K562 (cell line): ENCODE measurements around the gene JADE3. TPM values are rescaled to one million over a fixed set of nuclear protein-coding genes. Genes with fewer than 3 reads are reported as not detected.

ENCODE experiments used
- CHD4 ChIP-seq: fragments of 200-600 bp; sonication (generic); IDR thresholded peaks from 3 replicates; pipeline ENCODE4 v1.6.1; 2012; ENCODE audit warnings: low read depth, mild to moderate bottlenecking, mixed read lengths, low read length, inconsistent platforms; ENCODE audit not compliant: insufficient read depth, insufficient replicate concordance, poor library complexity, severe bottlenecking
- CLOCK ChIP-seq: fragments of 250-450 bp; sonication (Bioruptor Pico); IDR thresholded peaks from 2 replicates; pipeline ENCODE4 v1.4.0; 2020; ENCODE audit warnings: mild to moderate bottlenecking, moderate library complexity, borderline replicate concordance
- GABPA ChIP-seq: fragments of 200-800 bp; sonication (Bioruptor generic); conservative IDR thresholded peaks from 2 replicates; pipeline ENCODE4 v1.6.1; 2016; ENCODE audit warnings: low read depth, missing genetic modification characterization, missing compliant biosample characterization
- HDAC2 ChIP-seq: fragments of 450-650 bp; IDR thresholded peaks from 2 replicates; pipeline ENCODE4 v1.6.1; 2016; ENCODE audit warnings: mild to moderate bottlenecking
- ID3 ChIP-seq, 2 experiments: fragments of 250-450 bp in 1 of 2; fragments of 450-650 bp in 1 of 2; sonication (Bioruptor Pico) in 1 of 2; IDR thresholded peaks; 2 replicates each; pipeline versions ENCODE4 v1.6.1 to v1.8.0; 2016 to 2021; ENCODE audit warnings: mild to moderate bottlenecking in 2 of 2, moderate library complexity in 2 of 2, missing compliant biosample characterization in 1 of 2, missing genetic modification characterization in 1 of 2
- ILF3 ChIP-seq: fragments of 450-650 bp; IDR thresholded peaks from 2 replicates; pipeline ENCODE4 v1.6.1; 2018; ENCODE audit warnings: antibody characterized with exemption, mild to moderate bottlenecking, moderate library complexity, borderline replicate concordance
- KDM2B ChIP-seq: fragments of 250-450 bp; sonication (Bioruptor Pico); IDR thresholded peaks from 2 replicates; pipeline ENCODE4 v1.8.0; 2021; ENCODE audit warnings: mild to moderate bottlenecking, moderate library complexity
- PRMT5 ChIP-seq: sonication (generic); formaldehyde crosslinking; IDR thresholded peaks from 2 replicates; pipeline ENCODE4 v1.5.0; 2020; ENCODE audit warnings: missing genetic modification reagents
- SRSF9 ChIP-seq: fragments of 200-400 bp; formaldehyde crosslinking; IDR thresholded peaks from 2 replicates; pipeline ENCODE4 v1.6.1; 2017; ENCODE audit warnings: low read depth, low read length, borderline replicate concordance
- UBTF ChIP-seq, 2 experiments: IDR thresholded peaks; 2 replicates each; pipeline ENCODE4 v1.6.1; 2012; ENCODE audit warnings: improper control_type of control experiment in 2 of 2, low read depth in 2 of 2, low read length in 2 of 2, borderline replicate concordance in 1 of 2
- ZEB2 ChIP-seq: fragments of 450-650 bp; IDR thresholded peaks from 2 replicates; pipeline ENCODE4 v1.6.1; 2016
- ZNF174 ChIP-seq: fragments of 250-450 bp; sonication (Bioruptor Pico); IDR thresholded peaks from 2 replicates; pipeline ENCODE4 v1.4.0; 2020; ENCODE audit warnings: mild to moderate bottlenecking
- ZNF407 ChIP-seq: fragments of 450-650 bp; IDR thresholded peaks from 2 replicates; pipeline ENCODE4 v1.6.1; 2016; ENCODE audit warnings: low read depth
- ZNF436 ChIP-seq: fragments of 250-450, 450-650 bp; sonication (Bioruptor Pico); formaldehyde crosslinking; IDR thresholded peaks from 2 replicates; pipeline ENCODE4 v1.7.0; 2020; ENCODE audit warnings: mild to moderate bottlenecking
- polyA plus RNA-seq, 8 experiments: library from polyadenylated mRNA; depleted of rRNA in 4 of 8; stranded (reverse) in 5 of 8; unstranded in 3 of 8; fragments of >200 nt; fragmentation: Nextera tagmentation in 2 of 8; fragmentation: Illumina TruSeq in 1 of 8; extraction: Ambion mirVana in 2 of 8; extraction: Trizol in 1 of 8; gene quantifications; 2 replicates each; pipeline versions ENCODE4 v1.2.1 to v1.2.3, GENCODE V29; 2011 to 2014; ENCODE audit warnings: inconsistent platforms in 1 of 8, missing spikeins in 1 of 8
- total RNA-seq, 7 experiments: library from RNA; depleted of rRNA in 6 of 7; stranded (reverse); fragments of >200 nt in 6 of 7; fragmentation: Illumina TruSeq in 2 of 7; extraction: Trizol in 2 of 7; gene quantifications; 2 replicates each; pipeline versions ENCODE4 v1.2.1 to v1.2.3, GENCODE V29; 2011 to 2021; ENCODE audit warnings: low replicate concordance in 1 of 7

JADE3 gene
- total and polyA plus RNA-seq, 9 of the 15 experiments (the other 6 are each of a cell fraction or from before 2014, with no cell fraction given): 2.6 to 10.0 (median 7.0) TPM

GRCh38 chrX:47047989-47048388, 135.8 kb downstream of the JADE3 start (continued):
- no peak for TF ChIP-seq ZNF407
- TF ChIP-seq ZEB2: peak; percentile 70; the same call in 1 of the 2 replicates
- no peak for TF ChIP-seq ILF3
- peak; percentile 92 for TF ChIP-seq HDAC2
- TF ChIP-seq UBTF (IDR thresholded peaks at IDR 0.05; ENCODE audit: borderline replicate concordance in 1 of 2, low read depth in 2 of 2, low read length in 2 of 2): no peak
- TF ChIP-seq CLOCK (CRISPR knock-in tag): no peak
- no peak for TF ChIP-seq KDM2B
- TF ChIP-seq ID3 (CRISPR knock-in tag; IDR thresholded peaks at IDR 0.05): no peak
- peak; percentile 99 for TF ChIP-seq ID3 (tag; IDR thresholded peaks at IDR 0.05)
- no peak for TF ChIP-seq GABPA (tag)
- TF ChIP-seq ZNF174: no peak
- TF ChIP-seq PRMT5: no peak
- TF ChIP-seq CHD4: no peak
- TF ChIP-seq ZNF436 (CRISPR knock-in tag): no peak
- no peak for TF ChIP-seq SRSF9
